Liver (tissue), 9 donors: ENCODE measurements around the gene MAP3K20. TPM values are rescaled to one million over a fixed set of nuclear protein-coding genes. Genes with fewer than 3 reads are reported as not detected.

Experiments
- DNase-seq: peaks from one replicate; pipeline ENCODE4 v3.0.0-alpha.2; 2017; ENCODE audit warnings: low spot score
- H3K27ac ChIP-seq, 2 donors: one replicate each; pipeline ENCODE4 v1.7.0; 2013; ENCODE audit warnings: inconsistent platforms in 2 of 2, low read length in 2 of 2, control low read depth in 1 of 2, low read depth in 1 of 2, mild to moderate bottlenecking in 1 of 2
- H3K27me3 ChIP-seq, 4 donors: one replicate each; pipeline versions ENCODE4 v1.6.1 to v1.7.0; 2013; ENCODE audit warnings: low read length in 3 of 4, inconsistent platforms in 1 of 4, mild to moderate bottlenecking in 1 of 4, moderate library complexity in 1 of 4; ENCODE audit not compliant: control insufficient read depth in 4 of 4, insufficient read depth in 4 of 4
- H3K36me3 ChIP-seq, 4 donors: one replicate each; pipeline versions ENCODE4 v1.6.1 to v1.7.0; 2013; ENCODE audit warnings: low read length in 3 of 4, mild to moderate bottlenecking in 3 of 4, low read depth in 1 of 4, moderate library complexity in 1 of 4; ENCODE audit not compliant: control insufficient read depth in 4 of 4, insufficient read depth in 3 of 4
- H3K4me1 ChIP-seq, 4 donors: one replicate each; pipeline versions ENCODE4 v1.6.1 to v1.7.0; 2013; ENCODE audit warnings: low read length in 3 of 4, mild to moderate bottlenecking in 3 of 4, moderate library complexity in 1 of 4; ENCODE audit not compliant: control insufficient read depth in 4 of 4, insufficient read depth in 4 of 4
- H3K4me3 ChIP-seq, 3 donors: one replicate each; pipeline versions ENCODE4 v1.6.1 to v1.7.0; 2013; ENCODE audit warnings: low read length in 3 of 3, control low read depth in 1 of 3, low read depth in 1 of 3, mild to moderate bottlenecking in 1 of 3
- H3K9ac ChIP-seq, 2 donors: one replicate each; pipeline ENCODE4 v1.7.0; 2013; ENCODE audit warnings: low read length in 2 of 2, mild to moderate bottlenecking in 2 of 2, moderate library complexity in 2 of 2, control low read depth in 1 of 2, low read depth in 1 of 2
- H3K9me3 ChIP-seq, 4 donors: one replicate each; pipeline versions ENCODE4 v1.6.1 to v1.7.0; 2013; ENCODE audit warnings: low read length in 3 of 4; ENCODE audit not compliant: control insufficient read depth in 4 of 4
- ATF3 ChIP-seq: IDR thresholded peaks from 2 replicates; pipeline ENCODE4 v1.6.1; 2016; ENCODE audit warnings: antibody characterized with exemption
- EGR1 ChIP-seq, 2 donors: IDR thresholded peaks; 2 replicates each; pipeline ENCODE4 v1.6.1; 2016 to 2018; ENCODE audit warnings: antibody characterized with exemption in 2 of 2, low read depth in 2 of 2
- FOXA2 ChIP-seq: IDR thresholded peaks from 2 replicates; pipeline ENCODE4 v1.6.1; 2016; ENCODE audit warnings: antibody characterized with exemption
- GABPA ChIP-seq, 2 donors: IDR thresholded peaks in 1 of 2; conservative IDR thresholded peaks in 1 of 2; 2 replicates each; pipeline ENCODE4 v1.6.1; 2016; ENCODE audit warnings: antibody characterized with exemption in 2 of 2, mild to moderate bottlenecking in 1 of 2, moderate library complexity in 1 of 2
- HNF4A ChIP-seq, 2 donors: conservative IDR thresholded peaks; 2 replicates each; pipeline ENCODE4 v1.6.1; 2016; ENCODE audit warnings: antibody characterized with exemption in 2 of 2, mild to moderate bottlenecking in 2 of 2
- HNF4G ChIP-seq: IDR thresholded peaks from 2 replicates; pipeline ENCODE4 v1.6.1; 2016; ENCODE audit warnings: antibody characterized with exemption
- JUND ChIP-seq, 2 donors: IDR thresholded peaks; 2 replicates each; pipeline ENCODE4 v1.6.1; 2016; ENCODE audit warnings: antibody characterized with exemption in 2 of 2
- NR2F2 ChIP-seq: IDR thresholded peaks from 2 replicates; pipeline ENCODE4 v1.6.1; 2016; ENCODE audit warnings: antibody characterized with exemption
- RAD21 ChIP-seq, 2 donors: IDR thresholded peaks; 2 replicates each; pipeline ENCODE4 v1.6.1; 2016; ENCODE audit warnings: antibody characterized with exemption in 2 of 2, mild to moderate bottlenecking in 2 of 2
- REST ChIP-seq: IDR thresholded peaks from 2 replicates; pipeline ENCODE4 v1.6.1; 2016; ENCODE audit warnings: antibody characterized with exemption, mild to moderate bottlenecking
- RXRA ChIP-seq, 2 donors: IDR thresholded peaks; 2 replicates each; pipeline ENCODE4 v1.6.1; 2017 to 2018; ENCODE audit warnings: antibody characterized with exemption in 2 of 2, mild to moderate bottlenecking in 1 of 2
- SP1 ChIP-seq: IDR thresholded peaks from 2 replicates; pipeline ENCODE4 v1.6.1; 2018; ENCODE audit warnings: antibody characterized with exemption, mild to moderate bottlenecking
- YY1 ChIP-seq: IDR thresholded peaks from 2 replicates; pipeline ENCODE4 v1.6.1; 2016; ENCODE audit warnings: antibody characterized with exemption, mild to moderate bottlenecking
- ZBTB33 ChIP-seq: IDR thresholded peaks from 2 replicates; pipeline ENCODE4 v1.6.1; 2016; ENCODE audit warnings: antibody characterized with exemption
- WGBS: extraction: QIAGEN DNeasy Blood & Tissue Kit; methylation state at CpG from one replicate; pipeline ENCODE4 v1.1.7; 2013; 5-methylcytosine and 5-hydroxymethylcytosine counted together
- polyA plus RNA-seq, 2 donors: library from polyadenylated mRNA; stranded (reverse) in 1 of 2; unstranded in 1 of 2; fragments of 200-250 nt in 1 of 2; fragments of >200 nt in 1 of 2; fragmentation: Nextera tagmentation in 1 of 2; extraction: Ambion mirVana in 1 of 2; gene quantifications; one replicate each; pipeline versions ENCODE4 v1.2.1 to v1.2.3, GENCODE V29; 2013 to 2015
- total RNA-seq, 2 donors: library from RNA; depleted of rRNA; stranded (reverse); fragments of >200 nt; gene quantifications; one replicate each; pipeline ENCODE4 v1.2.3, GENCODE V29; 2014
- donor health status: healthy.
- donor health status: healthy.
- donor health status: healthy.
- donor health status: healthy.
- donor health status: healthy.

Gene MAP3K20
- total and polyA plus RNA-seq, 4 donors: 9.1 to 22.6 (median 14.9) TPM

GRCh38 chr2:173136067-173136466, 60.4 kb downstream of the MAP3K20 start:
- DNase-seq: no peak
- 86% methylated on average over 2 of the region's 2 CpGs for WGBS
- Histone ChIP-seq H3K27ac (no peak overlapping the region), H3K4me3 (no peak overlapping the region), H3K9me3 (no peaks in the 10 kb centered on the region), H3K4me1 (no peaks in the 10 kb centered on the region), H3K36me3 (no peaks in the 10 kb centered on the region), H3K9ac (no peak overlapping the region), H3K27me3 (no peaks in the 10 kb centered on the region)
- TF ChIP-seq RAD21 (IDR thresholded peaks at IDR 0.05) (no peak), HNF4A (conservative IDR thresholded peaks at IDR 0.05) (no peak), EGR1 (IDR thresholded peaks at IDR 0.05; ENCODE audit: low read depth in 2 of 2) (no peak)

- no peak for DNase-seq
- Histone ChIP-seq H3K4me3 (no peak overlapping the region), H3K4me1 (no peaks in the 10 kb centered on the region), H3K9me3 (no peaks in the 10 kb centered on the region), H3K36me3 (peaks cover 0 to under 1% (median 0%) of the 10 kb centered on the region in 4 donors), H3K27me3 (no peaks in the 10 kb centered on the region), H3K9ac (no peak overlapping the region), H3K27ac (no peak overlapping the region)
- TF ChIP-seq NR2F2 (no peak), ZBTB33 (no peak), EGR1 (IDR thresholded peaks at IDR 0.05; ENCODE audit: low read depth in 2 of 2) (no peak), SP1 (no peak), JUND (IDR thresholded peaks at IDR 0.05) (no peak), HNF4G (no peak), RAD21 (IDR thresholded peaks at IDR 0.05) (no peak), RXRA (IDR thresholded peaks at IDR 0.05) (no peak)
- WGBS: 83% methylated on average over 2 of the region's 2 CpGs
Observed at GRCh38 chr2:173136599-173136998, 61.0 kb downstream of the MAP3K20 start.

GRCh38 chr2:173137610-173138009, 62.0 kb downstream of the MAP3K20 start:
- DNase-seq: no peak
- Histone ChIP-seq H3K4me3 (no peak overlapping the region), H3K4me1 (no peaks in the 10 kb centered on the region), H3K9me3 (no peaks in the 10 kb centered on the region), H3K9ac (no peak overlapping the region), H3K27me3 (no peaks in the 10 kb centered on the region), H3K36me3 (peaks cover 0 to 2% (median 0%) of the 10 kb centered on the region in 4 donors), H3K27ac (no peak overlapping the region)
- TF ChIP-seq FOXA2 (no peak), RXRA (IDR thresholded peaks at IDR 0.05) (no peak), NR2F2 (no peak), HNF4A (conservative IDR thresholded peaks at IDR 0.05) (no peak), GABPA (IDR thresholded peaks at IDR 0.05 in 1 of 2, conservative IDR thresholded peaks at IDR 0.05 in 1 of 2) (no peak), REST (no peak), ZBTB33 (no peak), ATF3 (no peak), JUND (IDR thresholded peaks at IDR 0.05) (no peak), RAD21 (IDR thresholded peaks at IDR 0.05) (no peak), YY1 (no peak)
- WGBS: 74% methylated on average over 3 of the region's 3 CpGs
